Choroid plexus epithelial cell (primary cell): Measurements from ENCODE around the gene RHOT2.
A peak's percentile ranks its signal among the peaks of the same experiment; 100 is the strongest.
"Not testable (repeated sequence)": the region's sequence is repeated elsewhere in the genome, so short reads cannot be mapped to it uniquely, and the experiment has no call there.

Source experiments
- DNase-seq: peaks from one replicate; pipeline ENCODE4 v3.0.0-alpha.2; 2010; ENCODE audit warnings: low read depth
- H3K4me3 ChIP-seq: 2 replicates; pipeline ENCODE4 v1.5.1; 2011; ENCODE audit warnings: low read depth, mild to moderate bottlenecking, control low read depth, low read length, moderate library complexity
- TF ChIP-seq, protein P1 (sequence below): conservative IDR thresholded peaks from 2 replicates; pipeline ENCODE4 v1.5.1; 2011; ENCODE audit warnings: low read depth, mild to moderate bottlenecking, control low read depth, inconsistent platforms, low read length, moderate library complexity

The RHOT2 gene

DNA sequence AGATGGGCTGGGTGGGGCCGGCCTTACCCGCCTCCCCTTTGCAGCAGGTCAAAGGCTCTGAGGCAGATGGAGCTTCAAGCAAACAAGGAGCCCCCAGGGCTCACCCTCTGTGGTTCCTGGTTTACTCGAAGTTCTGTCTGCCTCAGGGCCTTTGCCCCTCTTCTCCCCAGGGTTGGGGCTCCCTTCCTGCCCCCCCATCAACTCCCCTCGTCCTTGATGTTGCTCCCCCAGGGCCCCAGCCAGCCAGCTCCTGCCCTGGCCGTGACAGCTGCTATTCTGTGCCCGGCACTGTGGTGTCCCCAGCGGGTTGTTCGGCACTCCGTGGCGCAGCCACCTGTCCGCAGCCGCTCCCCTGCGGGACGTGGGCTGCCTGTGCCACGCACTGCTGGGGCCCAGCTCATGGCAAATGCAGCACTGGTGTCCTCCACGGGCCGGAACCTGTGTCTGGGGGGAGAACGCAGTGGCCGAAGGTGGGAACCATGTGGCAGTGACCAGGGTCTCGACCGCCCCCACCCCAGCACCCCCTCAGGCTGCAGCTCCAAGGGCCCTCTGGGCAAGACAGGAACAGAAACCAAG is 42.7 kb downstream of the RHOT2 start:
- TF ChIP-seq, protein P1, sequence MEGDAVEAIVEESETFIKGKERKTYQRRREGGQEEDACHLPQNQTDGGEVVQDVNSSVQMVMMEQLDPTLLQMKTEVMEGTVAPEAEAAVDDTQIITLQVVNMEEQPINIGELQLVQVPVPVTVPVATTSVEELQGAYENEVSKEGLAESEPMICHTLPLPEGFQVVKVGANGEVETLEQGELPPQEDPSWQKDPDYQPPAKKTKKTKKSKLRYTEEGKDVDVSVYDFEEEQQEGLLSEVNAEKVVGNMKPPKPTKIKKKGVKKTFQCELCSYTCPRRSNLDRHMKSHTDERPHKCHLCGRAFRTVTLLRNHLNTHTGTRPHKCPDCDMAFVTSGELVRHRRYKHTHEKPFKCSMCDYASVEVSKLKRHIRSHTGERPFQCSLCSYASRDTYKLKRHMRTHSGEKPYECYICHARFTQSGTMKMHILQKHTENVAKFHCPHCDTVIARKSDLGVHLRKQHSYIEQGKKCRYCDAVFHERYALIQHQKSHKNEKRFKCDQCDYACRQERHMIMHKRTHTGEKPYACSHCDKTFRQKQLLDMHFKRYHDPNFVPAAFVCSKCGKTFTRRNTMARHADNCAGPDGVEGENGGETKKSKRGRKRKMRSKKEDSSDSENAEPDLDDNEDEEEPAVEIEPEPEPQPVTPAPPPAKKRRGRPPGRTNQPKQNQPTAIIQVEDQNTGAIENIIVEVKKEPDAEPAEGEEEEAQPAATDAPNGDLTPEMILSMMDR: no peak
- no peak for DNase-seq
- no peak overlapping the region for H3K4me3 ChIP-seq

DNA sequence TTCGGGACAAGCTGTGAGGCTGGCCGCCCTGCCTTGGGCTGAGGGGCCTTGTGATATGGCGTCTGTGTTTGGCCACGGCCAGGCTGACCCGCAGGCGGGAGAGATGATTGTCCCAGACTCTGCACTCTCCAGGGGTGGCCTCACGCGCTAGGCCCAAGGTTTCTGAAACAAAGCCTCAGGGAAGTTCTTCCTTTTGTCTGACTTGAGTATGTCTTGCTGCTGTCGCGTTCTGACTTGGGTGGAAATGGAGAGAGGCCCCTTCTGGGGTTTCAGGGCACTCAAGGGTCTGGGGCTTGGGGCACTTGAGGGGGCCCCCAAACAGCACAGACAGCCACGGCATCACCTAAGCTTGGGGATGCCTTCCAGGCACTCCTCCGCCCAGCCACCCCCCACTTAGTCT is 43.2 kb downstream of the RHOT2 start:
- no peak for DNase-seq
- no peak overlapping the region for H3K4me3 ChIP-seq
- TF ChIP-seq, protein P1: no peak

DNA sequence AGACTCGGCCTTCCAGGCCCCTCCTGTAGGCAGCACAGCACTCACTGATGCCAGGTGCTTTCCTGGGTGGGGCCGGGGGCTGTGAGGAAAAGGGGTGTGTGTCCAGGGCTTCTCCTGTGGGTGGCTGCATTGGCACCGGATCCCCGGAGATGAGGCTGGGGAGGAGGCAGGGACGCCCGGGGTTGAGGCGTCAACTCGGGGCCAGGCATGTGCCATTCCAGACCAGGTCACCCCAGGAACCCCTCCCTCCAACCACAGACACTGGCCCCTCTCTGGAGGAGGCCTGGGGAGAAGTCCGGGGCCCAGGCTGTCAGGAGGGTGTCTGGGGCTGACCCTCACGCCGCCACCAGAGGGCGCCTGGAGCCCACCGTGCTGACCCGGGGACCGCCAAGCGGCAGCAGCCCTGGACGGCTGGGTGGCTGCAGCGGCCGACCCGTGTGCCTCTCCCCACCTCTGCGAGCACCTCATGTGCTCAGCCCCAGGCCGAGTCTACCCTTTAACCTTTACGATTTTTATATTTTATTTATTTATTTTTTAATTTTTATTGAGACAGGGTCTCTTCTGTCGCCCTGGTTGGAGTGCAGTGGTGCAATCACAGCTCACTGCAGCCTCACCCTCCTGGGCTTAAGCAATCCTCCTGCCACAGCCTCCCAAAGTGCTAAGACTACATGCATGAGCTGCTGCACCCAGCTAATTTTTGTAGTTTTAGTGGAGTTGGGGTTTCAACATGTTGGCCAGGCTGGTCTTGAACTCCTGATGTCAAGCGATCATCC is 43.8 kb downstream of the RHOT2 start:
- peak; percentile 69 for DNase-seq
- no peak overlapping the region for H3K4me3 ChIP-seq
- TF ChIP-seq, protein P1: peak; percentile 78

DNA sequence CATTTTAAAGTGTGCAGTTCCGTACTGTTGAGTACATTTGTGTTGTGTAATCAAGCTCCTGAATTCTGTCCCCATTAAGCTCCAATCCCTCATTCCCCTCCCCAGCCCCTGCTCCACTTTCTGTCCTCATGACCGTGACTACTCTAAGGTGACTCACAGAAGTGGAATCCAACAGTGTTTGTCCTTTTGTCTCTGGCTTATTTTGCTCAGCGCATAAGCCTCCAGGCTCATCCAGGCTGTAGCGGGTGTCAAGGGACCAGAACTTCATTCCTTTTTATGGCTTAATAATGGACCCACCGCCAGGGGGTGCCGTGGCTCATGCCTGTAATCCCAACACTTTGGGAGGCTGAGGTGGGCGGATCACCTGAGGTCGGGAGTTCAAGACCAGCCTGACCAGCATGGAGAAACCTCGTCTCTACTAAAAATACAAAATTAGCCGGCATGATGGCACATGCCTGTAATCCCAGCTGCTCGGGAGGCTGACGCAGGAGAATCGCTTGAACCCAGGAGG is 44.9 kb downstream of the RHOT2 start:
- not testable (repeated sequence) for H3K4me3 ChIP-seq
- DNase-seq: peak; percentile 93
- TF ChIP-seq, protein P1: peak; percentile 56

DNA sequence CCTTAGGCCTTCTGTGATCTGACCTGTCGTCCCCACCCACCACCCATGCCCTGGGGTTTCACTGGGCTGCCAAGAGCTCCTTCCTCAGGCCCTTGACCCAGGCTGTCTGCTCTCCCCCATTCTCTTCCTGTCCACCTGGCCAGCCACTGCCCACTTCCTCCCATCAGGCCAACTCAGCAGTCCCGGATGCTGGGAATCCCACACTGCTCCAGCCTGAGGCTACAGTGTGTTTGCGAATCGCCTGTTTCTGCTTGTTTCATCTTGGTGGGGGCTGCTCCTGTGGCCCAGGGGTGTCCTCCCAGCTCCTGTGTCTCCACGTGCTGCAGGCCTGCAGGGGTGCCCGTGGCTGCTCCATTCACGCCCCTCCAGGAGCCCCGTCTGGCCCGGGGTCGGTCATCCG is 46.1 kb downstream of the RHOT2 start:
- TF ChIP-seq, protein P1: no peak
- peak; percentile 18 for DNase-seq
- H3K4me3 ChIP-seq: no peak overlapping the region

DNA sequence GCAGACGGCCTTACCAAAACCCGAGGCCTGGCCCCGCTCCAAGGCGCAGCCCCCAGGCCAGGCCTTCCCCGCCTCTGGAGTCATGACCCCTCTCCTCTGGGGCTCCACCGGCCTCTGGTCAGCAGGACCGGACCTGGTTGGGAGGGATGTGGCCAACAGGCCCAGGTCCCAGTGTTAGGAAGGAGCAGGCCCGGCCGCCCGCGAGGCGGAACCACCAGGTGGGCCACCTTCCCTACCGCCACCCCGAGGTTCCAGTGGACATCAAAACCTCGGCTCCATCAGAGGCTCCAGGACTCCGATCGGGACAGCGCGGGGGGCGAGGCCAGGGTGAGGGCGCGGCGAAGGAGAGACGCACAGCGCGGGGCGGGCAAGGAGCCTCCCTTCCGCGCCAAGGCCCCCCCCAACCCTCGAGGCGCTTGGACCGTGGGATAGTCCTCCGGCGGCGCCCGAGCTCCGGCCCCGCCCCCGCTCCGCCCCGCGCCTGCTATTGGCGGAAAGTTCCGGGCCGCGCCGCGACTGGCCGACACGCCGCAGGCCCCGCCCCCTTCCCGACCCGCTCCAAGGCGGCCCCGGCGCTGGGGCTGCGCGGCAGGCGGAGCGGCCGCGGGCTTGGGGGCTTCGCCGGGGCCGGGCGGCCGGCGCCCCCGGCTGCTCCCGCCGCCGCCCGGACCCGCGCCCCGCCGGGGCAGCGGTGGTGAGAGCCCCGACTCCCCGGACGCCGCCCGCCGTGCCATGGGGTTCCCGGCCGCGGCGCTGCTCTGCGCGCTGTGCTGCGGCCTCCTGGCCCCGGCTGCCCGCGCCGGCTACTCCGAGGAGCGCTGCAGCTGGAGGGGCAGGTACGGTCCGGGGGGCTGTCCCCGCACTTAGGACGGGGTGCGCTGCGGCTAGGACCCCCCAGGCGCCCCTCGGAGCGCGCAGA is 46.9 kb downstream of the RHOT2 start, which contains the start of gene METRN:
Gene METRN (plus strand): TSS at position 561 of the 919 bp plus-strand sequence. CDS start 172 bp downstream, at position 733.
- peak; percentile 88 for DNase-seq
- TF ChIP-seq, protein P1: no peak
- H3K4me3 ChIP-seq: peak within 1 kb of the TSS; percentile 63
